ENCODE measurements around the gene MC1R. TPM values are rescaled to one million over a fixed set of nuclear protein-coding genes. Genes with fewer than 3 reads are reported as not detected.
"Not testable (repeated sequence)": the region's sequence is repeated elsewhere in the genome, so short reads cannot be mapped to it uniquely, and the experiment has no call there.

Gene MC1R
- polyA plus RNA-seq, 4 donors = 3.4 to 8.3 (median 4.7) TPM

DNA sequence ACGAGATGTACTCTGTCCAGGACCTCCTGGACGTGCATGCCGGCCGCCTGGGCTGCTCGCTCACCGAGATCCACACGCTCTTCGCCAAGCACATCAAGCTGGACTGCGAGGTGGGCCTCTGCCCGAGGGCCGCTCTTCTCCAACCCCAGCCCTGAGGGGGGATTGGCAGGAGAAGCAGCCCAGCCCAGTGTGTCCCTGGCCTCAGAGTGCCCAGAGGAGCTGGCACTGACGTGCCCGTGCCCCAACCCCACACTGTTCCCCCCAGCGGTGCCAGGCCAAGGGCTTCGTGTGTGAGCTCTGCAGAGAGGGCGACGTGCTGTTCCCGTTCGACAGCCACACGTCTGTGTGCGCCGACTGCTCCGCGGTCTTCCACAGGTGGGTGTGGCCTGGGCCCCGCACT, 45.5 kb downstream of the MC1R start:
- WGBS, 3 donors = 91 to 95% (median 92%) methylated on average over 25 of the region's 25 CpGs

DNA sequence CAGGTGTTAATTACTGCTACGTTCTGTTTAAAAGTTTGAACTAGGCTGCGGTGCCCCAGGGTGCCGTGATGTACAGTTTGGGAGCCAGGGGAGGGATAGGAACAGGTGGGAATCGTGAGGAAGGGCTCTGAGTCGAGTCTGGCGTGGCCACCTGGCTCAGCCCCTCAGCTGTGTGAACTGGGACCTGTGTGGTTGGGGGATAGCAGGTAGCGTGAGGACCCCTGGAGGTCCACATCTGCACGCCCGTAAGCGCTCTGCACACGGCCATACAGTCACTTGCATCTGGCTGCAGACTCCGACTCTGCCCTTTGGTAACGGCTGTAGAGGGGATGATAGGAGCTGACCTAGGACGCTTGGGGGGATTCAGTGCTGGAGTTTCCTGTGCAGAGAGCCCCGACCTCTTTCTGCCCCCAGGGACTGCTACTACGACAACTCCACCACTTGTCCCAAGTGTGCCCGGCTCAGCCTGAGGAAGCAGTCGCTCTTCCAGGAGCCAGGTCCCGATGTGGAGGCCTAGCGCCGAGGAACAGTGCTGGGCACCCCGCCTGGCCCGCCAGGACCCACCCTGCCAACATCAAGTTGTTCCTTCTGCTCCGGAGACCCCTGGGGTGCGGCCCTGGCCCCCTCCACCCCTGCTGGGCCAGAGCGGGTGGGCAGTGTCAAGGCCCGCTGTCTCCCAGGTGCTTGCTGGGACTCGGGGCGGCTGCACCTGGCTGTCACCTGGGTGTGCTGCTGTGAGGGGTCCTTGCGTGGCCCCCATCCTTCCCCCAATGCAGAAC, 47.0 kb downstream of the MC1R start:
- no peak for FAIRE-seq
- Histone ChIP-seq H3K36me3 (ENCODE audit: control insufficient read depth in 3 of 3, insufficient read depth in 2 of 3, low read depth in 1 of 3, low read length in 3 of 3) (peaks cover 0 to 56% (median 2%) of the 10 kb centered on the region in 3 donors), H3K27me3 (ENCODE audit: control insufficient read depth in 3 of 3, insufficient read depth in 3 of 3, low read length in 3 of 3) (no peaks in the 10 kb centered on the region), H3K27ac (ENCODE audit: low read depth in 1 of 3, low read length in 2 of 3) (no peak overlapping the region), H3K4me1 (ENCODE audit: control insufficient read depth in 3 of 3, insufficient read depth in 2 of 3, low read depth in 1 of 3, low read length in 2 of 3) (no peaks in the 10 kb centered on the region), H3K9me3 (ENCODE audit: control insufficient read depth in 2 of 2, insufficient read depth in 1 of 2, low read depth in 1 of 2, low read length in 1 of 2) (peaks cover 0 to 11% of the 10 kb centered on the region in 2 donors), H3K4me3 (ENCODE audit: low read depth in 1 of 3, low read length in 3 of 3) (no peak overlapping the region)
- no peak for DNase-seq
- WGBS, 3 donors = 90 to 92% (median 91%) methylated on average over 27 to 30 of the region's 30 CpGs

More for the DNA sequence above, 45.5 kb downstream of the MC1R start:
- Histone ChIP-seq H3K4me3 (ENCODE audit: low read depth in 1 of 3, low read length in 3 of 3) (no peak overlapping the region), H3K4me1 (ENCODE audit: control insufficient read depth in 3 of 3, insufficient read depth in 2 of 3, low read depth in 1 of 3, low read length in 2 of 3) (no peaks in the 10 kb centered on the region), H3K27me3 (ENCODE audit: control insufficient read depth in 3 of 3, insufficient read depth in 3 of 3, low read length in 3 of 3) (no peaks in the 10 kb centered on the region), H3K9me3 (ENCODE audit: control insufficient read depth in 2 of 2, insufficient read depth in 1 of 2, low read depth in 1 of 2, low read length in 1 of 2) (no peaks in the 10 kb centered on the region), H3K27ac (ENCODE audit: low read depth in 1 of 3, low read length in 2 of 3) (no peak overlapping the region), H3K36me3 (ENCODE audit: control insufficient read depth in 3 of 3, insufficient read depth in 2 of 3, low read depth in 1 of 3, low read length in 3 of 3) (peaks cover 0 to 62% (median 2%) of the 10 kb centered on the region in 3 donors)
- FAIRE-seq (no peak), DNase-seq (no peak)

DNA sequence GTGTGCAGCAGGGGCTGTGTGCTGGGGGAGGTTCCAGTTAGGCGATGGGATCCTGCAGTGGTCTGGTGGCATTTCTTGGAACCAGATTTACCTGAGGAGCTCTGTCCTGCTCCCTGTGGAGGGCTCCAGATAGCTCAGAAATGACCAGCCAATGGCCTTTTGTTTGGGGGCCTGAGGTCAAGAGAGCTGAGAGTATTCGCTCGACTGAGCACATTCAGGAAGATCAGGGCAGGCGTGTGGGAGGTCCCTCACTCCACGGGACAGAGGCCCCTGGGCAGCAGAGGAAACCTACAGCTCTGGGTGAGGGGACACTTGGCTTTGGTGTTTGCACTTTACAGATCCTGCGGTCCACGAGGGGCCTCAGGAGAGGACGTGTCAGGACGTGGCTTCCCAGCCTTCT, 48.1 kb downstream of the MC1R start:
- peaks cover 1 to 9% (median 8%) of the 10 kb centered on the region in 3 donors for H3K4me1 ChIP-seq (ENCODE audit: control insufficient read depth in 3 of 3, insufficient read depth in 2 of 3, low read depth in 1 of 3, low read length in 2 of 3)
- H3K4me3 ChIP-seq (ENCODE audit: low read depth in 1 of 3, low read length in 3 of 3) = no peak overlapping the region
- no peak for DNase-seq
- peaks cover 0 to 22% of the 10 kb centered on the region in 2 donors for H3K9me3 ChIP-seq (ENCODE audit: control insufficient read depth in 2 of 2, insufficient read depth in 1 of 2, low read depth in 1 of 2, low read length in 1 of 2)
- H3K27me3 ChIP-seq (ENCODE audit: control insufficient read depth in 3 of 3, insufficient read depth in 3 of 3, low read length in 3 of 3) = no peaks in the 10 kb centered on the region
- FAIRE-seq = no peak
- no peak overlapping the region for H3K27ac ChIP-seq (ENCODE audit: low read depth in 1 of 3, low read length in 2 of 3)
- peaks cover 0 to 45% (median 2%) of the 10 kb centered on the region in 3 donors for H3K36me3 ChIP-seq (ENCODE audit: control insufficient read depth in 3 of 3, insufficient read depth in 2 of 3, low read depth in 1 of 3, low read length in 3 of 3)
- 84 to 87% (median 87%) methylated on average over 9 of the region's 9 CpGs for WGBS, 3 donors

DNA sequence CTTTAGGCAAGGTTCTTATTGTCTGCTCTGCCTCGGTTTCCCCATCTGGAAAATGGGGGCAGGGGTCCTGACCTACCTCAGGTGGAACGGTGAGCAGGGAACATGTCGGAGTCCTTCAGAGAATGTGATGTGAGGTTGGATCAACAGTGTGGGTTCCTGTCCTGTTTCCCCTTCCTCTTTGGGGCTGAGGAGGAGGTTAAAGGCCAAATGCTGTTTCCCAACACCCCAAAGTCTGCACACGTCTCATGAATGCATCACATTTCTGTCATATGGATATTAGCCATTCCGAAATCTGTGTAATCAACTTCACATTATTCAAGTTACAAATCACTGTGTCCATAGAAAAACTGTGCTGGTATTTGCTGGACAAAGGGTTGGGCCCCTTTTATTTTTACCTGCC, 48.8 kb downstream of the MC1R start:
- FAIRE-seq; DNase-seq; H3K27me3 ChIP-seq (ENCODE audit: control insufficient read depth in 3 of 3, insufficient read depth in 3 of 3, low read length in 3 of 3); H3K4me3 ChIP-seq (ENCODE audit: low read depth in 1 of 3, low read length in 3 of 3); H3K27ac ChIP-seq (ENCODE audit: low read depth in 1 of 3, low read length in 2 of 3): not testable (repeated sequence)
- peaks cover 0 to 26% of the 10 kb centered on the region in 2 donors for H3K9me3 ChIP-seq (ENCODE audit: control insufficient read depth in 2 of 2, insufficient read depth in 1 of 2, low read depth in 1 of 2, low read length in 1 of 2)
- peaks cover 0 to 41% (median 2%) of the 10 kb centered on the region in 3 donors for H3K36me3 ChIP-seq (ENCODE audit: control insufficient read depth in 3 of 3, insufficient read depth in 2 of 3, low read depth in 1 of 3, low read length in 3 of 3)
- WGBS, 3 donors = 87 to 89% (median 89%) methylated on average over 5 of the region's 5 CpGs
- H3K4me1 ChIP-seq (ENCODE audit: control insufficient read depth in 3 of 3, insufficient read depth in 2 of 3, low read depth in 1 of 3, low read length in 2 of 3) = peaks cover 2 to 13% (median 10%) of the 10 kb centered on the region in 3 donors

DNA sequence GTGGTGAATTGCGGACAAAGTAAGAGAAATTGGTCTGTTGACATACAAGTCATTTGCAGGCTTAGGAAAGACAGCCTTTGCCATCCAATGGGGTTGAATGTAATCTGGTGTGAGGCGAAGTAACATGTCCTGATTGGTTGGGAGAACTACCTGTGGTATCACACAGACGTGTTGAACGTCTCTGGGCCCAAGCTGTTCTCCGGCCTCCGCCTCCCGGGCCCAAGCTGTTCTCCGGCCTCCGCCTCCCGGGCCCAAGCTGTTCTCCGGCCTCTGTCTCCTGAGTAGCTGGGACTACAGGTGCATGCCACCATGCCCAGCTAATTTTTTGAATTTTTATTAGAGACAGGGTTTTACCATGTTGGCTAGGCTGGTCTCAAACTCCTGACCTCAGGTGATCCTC, 49.4 kb downstream of the MC1R start:
- Histone ChIP-seq H3K36me3 (ENCODE audit: control insufficient read depth in 3 of 3, insufficient read depth in 2 of 3, low read depth in 1 of 3, low read length in 3 of 3) (peaks cover 0 to 36% (median 2%) of the 10 kb centered on the region in 3 donors), H3K4me1 (ENCODE audit: control insufficient read depth in 3 of 3, insufficient read depth in 2 of 3, low read depth in 1 of 3, low read length in 2 of 3) (peaks cover 2 to 14% (median 10%) of the 10 kb centered on the region in 3 donors), H3K9me3 (ENCODE audit: control insufficient read depth in 2 of 2, insufficient read depth in 1 of 2, low read depth in 1 of 2, low read length in 1 of 2) (peaks cover 0 to 26% of the 10 kb centered on the region in 2 donors)
- 84 to 91% (median 86%) methylated on average over 11 of the region's 11 CpGs for WGBS, 3 donors
- not testable (repeated sequence) for H3K27ac ChIP-seq (ENCODE audit: low read depth in 1 of 3, low read length in 2 of 3); H3K4me3 ChIP-seq (ENCODE audit: low read depth in 1 of 3, low read length in 3 of 3); H3K27me3 ChIP-seq (ENCODE audit: control insufficient read depth in 3 of 3, insufficient read depth in 3 of 3, low read length in 3 of 3); FAIRE-seq; DNase-seq

DNA sequence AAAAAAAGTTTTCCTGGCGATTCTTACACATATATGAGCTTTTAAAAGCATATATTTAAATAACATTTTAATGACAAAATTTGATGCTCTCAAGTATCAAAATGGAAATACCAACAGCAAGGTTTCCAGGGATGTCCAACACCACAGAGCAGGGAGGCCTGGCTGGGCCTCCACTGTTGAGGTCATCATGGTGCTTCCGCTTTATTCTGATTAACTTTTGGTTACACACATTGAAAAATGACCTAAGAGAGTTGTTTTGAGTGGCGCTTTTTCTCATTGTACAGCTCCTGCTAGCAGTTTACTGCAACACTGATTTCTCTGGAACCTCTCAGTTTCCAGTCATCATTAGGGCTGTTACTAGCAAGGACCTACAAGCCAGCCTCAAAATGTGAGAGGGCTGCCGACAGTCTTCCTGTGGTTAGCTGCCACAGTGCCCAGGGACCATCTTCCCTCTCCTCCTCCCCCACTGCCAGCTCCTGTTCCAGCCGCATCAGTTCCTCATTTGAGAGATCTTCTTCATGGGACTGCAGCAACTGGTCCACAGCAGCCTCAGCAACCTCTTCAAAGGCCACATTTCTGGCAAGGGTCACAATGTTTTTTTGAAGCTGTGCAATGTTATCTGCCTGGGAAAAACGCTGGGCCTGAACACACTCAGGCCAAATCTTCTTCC, 51.2 kb downstream of the MC1R start:
- H3K4me3 ChIP-seq (ENCODE audit: low read depth in 1 of 3, low read length in 3 of 3) = no peak overlapping the region
- FAIRE-seq (no peak), DNase-seq (no peak)
- 85 to 91% (median 90%) methylated on average over 6 of the region's 6 CpGs for WGBS, 3 donors
- H3K27ac ChIP-seq (ENCODE audit: low read depth in 1 of 3, low read length in 2 of 3) = no peak overlapping the region
- H3K36me3 ChIP-seq (ENCODE audit: control insufficient read depth in 3 of 3, insufficient read depth in 2 of 3, low read depth in 1 of 3, low read length in 3 of 3) = peaks cover 0 to 23% (median 0%) of the 10 kb centered on the region in 3 donors
- H3K27me3 ChIP-seq (ENCODE audit: control insufficient read depth in 3 of 3, insufficient read depth in 3 of 3, low read length in 3 of 3) = no peaks in the 10 kb centered on the region
- peaks cover 0 to 26% of the 10 kb centered on the region in 2 donors for H3K9me3 ChIP-seq (ENCODE audit: control insufficient read depth in 2 of 2, insufficient read depth in 1 of 2, low read depth in 1 of 2, low read length in 1 of 2)
- peaks cover 4 to 26% (median 12%) of the 10 kb centered on the region in 3 donors for H3K4me1 ChIP-seq (ENCODE audit: control insufficient read depth in 3 of 3, insufficient read depth in 2 of 3, low read depth in 1 of 3, low read length in 2 of 3)

Other genes starting within 250 kb of the MC1R start
- gene CDK10, start 232.2 kb upstream of the MC1R start, polyA plus RNA-seq = 100 to 1,000 TPM; 100 to 239 (median 167) TPM
- gene SPATA2L, start 217.2 kb upstream of the MC1R start, polyA plus RNA-seq = 10 to 100 TPM in 3 of 4 donors, 1 to 10 TPM in 1; 9.2 to 42.7 (median 24.9) TPM
- gene VPS9D1, start 198.0 kb upstream of the MC1R start, polyA plus RNA-seq = 10 to 100 TPM; 12.3 to 48.5 (median 28.8) TPM
- gene ZNF276, start 197.3 kb upstream of the MC1R start, polyA plus RNA-seq = 10 to 100 TPM; 19.3 to 37.1 (median 28.2) TPM
- 10 to 100 TPM in 2 of 4 donors, 1 to 10 TPM in 2; 3.0 to 24.6 (median 15.5) TPM for gene FANCA, start 102.2 kb upstream of the MC1R start, polyA plus RNA-seq
- gene SPIRE2, start 90.4 kb upstream of the MC1R start, polyA plus RNA-seq = 10 to 100 TPM; 19.6 to 61.5 (median 44.9) TPM
- 100 to 1,000 TPM; 123 to 356 (median 167) TPM for gene TCF25, start 45.3 kb upstream of the MC1R start, polyA plus RNA-seq
- 10 to 100 TPM in 1 of 4 donors, 1 to 10 TPM in 2, under 1 TPM in 1; 0.89 to 42.0 (median 4.6) TPM for gene TUBB3, start 4.5 kb downstream of the MC1R start, polyA plus RNA-seq
- gene DEF8, start 29.9 kb downstream of the MC1R start, polyA plus RNA-seq = 10 to 100 TPM; 18.3 to 40.5 (median 31.0) TPM
- gene DBNDD1, start 100.6 kb downstream of the MC1R start, polyA plus RNA-seq = 1 to 10 TPM in 2 of 4 donors, under 1 TPM in 1, not detected in 1; 0.67 to 8.3 (median 2.2) TPM
- gene PRDM7, start 158.5 kb downstream of the MC1R start, polyA plus RNA-seq = under 1 TPM in 1 of 4 donors, not detected in 3; 0.01 TPM

All from small intestine (tissue), 7 donors.